Activated CD8-positive, alpha-beta memory T cell treated with anti-CD3 and anti-CD28 coated beads for 48 hours (primary cell): ENCODE results near the gene ITPR1.

Experiments
- DNase-seq, 3 experiments: peaks; one replicate each; pipeline ENCODE4 v3.0.0-alpha.2; 2020; ENCODE audit warnings: low read depth in 2 of 3, low spot score in 2 of 3

ITPR1 gene

DNA sequence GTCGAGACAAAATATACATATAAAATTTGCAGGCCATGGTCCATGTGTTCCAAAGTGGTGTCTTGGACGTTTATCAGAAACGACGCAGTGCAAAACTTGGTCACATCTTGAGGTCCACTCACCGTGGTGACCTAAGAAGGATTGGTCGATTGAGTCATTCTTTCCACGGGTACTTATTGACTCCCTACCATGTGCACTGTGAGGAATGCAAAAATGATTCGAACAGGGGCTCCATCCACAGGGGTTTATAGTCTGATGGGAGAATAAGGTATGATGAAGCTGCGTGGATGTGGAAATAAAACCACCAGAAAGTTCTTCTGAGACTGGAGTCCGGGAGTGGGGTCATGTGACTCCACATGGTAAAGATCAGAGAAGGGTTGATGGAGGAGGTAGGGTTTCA lies 185.2 kb downstream of the ITPR1 start:
- DNase-seq = no peak

DNA sequence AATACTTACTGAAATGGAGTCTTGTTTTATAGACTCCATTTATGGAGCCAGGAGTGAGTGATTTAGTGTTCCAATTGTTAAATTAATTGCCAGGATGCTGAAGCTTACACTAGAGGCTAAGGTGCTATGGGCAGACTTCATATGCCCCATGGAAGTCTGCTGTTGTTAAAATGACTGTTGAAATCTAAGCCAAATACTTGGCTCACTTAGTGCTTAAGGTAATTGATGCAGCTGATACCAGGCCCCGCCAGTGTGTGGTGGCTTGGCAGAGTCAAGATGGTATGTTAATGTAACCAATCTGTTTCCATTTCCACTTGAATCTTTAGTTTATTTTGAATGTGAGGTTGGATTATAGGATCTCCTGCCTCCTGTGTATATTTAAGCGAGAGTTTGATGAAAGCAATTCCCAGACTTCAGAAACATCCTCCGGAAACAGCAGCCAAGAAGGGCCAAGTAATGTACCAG lies 187.1 kb downstream of the ITPR1 start:
- DNase-seq = no peak

DNA sequence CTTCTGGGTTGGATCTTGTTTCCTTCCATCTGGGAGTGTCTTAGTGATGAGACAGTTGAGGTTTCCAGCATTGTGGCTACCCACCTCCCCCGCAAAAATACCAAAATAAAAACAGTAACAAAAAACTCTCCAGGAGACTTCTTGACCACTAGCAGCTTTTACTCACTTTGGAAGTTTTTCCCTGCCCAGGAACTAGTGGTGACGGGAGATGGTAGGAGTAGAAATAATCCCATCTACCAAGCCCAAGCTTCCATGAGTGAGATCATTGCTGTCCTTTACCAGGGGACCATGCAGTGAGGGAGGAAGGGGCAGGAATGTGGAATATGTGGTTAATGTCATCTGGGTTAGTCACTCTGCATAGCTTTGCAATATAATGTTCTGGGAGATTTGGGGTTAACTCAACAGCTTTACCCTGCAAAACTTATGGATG lies 187.7 kb downstream of the ITPR1 start:
- DNase-seq = no peak

DNA sequence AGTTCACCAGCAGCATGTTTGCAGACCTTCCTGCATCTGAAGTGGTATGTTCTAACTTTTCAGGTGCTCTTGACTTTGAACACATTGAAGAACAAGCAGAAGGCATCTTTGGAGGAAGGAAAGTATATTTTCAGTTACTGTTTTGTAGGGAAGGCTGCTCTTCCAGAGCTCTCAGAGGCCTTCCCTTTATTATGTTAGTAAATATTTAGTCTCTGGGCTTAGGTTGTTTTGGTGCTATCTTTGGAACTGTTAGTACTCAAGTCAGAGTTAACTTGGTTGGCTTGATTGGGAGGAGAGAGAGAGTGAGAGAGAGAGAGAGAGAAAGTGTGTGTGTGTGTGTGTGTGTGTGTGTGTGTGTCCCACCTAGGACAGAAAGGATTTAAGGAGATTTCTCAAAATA lies 188.2 kb downstream of the ITPR1 start:
- no peak for DNase-seq

DNA sequence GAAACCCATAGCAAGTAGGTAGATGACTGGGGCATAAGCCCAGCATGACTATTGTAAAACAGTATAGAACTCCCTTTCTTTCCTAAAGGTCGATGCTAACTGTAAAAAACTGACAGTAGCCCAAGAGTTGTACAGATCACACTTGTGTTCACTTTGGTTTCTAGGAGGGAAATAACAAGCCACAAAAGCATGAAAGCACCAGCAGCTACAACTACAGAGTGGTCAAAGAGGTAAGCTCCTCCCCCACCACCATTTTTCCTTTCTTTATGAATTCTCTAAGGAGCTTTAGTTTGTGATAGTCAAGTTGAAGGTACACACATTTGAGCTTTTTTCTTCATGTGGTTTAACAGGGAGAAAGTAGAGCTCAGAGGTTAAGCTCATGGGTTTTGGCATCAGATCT lies 191.0 kb downstream of the ITPR1 start:
- DNase-seq = no peak

DNA sequence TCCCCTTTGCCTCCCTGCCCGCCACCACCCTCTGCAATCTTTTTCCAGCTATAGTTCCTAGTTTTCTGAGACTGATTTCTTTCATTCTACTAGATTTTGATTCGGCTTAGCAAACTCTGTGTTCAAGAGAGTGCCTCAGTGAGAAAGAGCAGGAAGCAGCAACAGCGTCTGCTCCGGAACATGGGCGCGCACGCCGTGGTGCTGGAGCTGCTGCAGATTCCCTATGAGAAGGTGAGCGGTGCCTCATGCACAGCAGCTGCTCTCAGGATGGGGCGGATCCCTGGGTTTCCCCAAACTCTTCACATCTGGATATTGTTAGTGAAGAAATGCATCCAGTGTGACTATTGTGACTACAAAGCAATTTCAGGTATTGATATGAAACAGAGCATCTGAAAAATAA lies 191.8 kb downstream of the ITPR1 start:
- no peak for DNase-seq

DNA sequence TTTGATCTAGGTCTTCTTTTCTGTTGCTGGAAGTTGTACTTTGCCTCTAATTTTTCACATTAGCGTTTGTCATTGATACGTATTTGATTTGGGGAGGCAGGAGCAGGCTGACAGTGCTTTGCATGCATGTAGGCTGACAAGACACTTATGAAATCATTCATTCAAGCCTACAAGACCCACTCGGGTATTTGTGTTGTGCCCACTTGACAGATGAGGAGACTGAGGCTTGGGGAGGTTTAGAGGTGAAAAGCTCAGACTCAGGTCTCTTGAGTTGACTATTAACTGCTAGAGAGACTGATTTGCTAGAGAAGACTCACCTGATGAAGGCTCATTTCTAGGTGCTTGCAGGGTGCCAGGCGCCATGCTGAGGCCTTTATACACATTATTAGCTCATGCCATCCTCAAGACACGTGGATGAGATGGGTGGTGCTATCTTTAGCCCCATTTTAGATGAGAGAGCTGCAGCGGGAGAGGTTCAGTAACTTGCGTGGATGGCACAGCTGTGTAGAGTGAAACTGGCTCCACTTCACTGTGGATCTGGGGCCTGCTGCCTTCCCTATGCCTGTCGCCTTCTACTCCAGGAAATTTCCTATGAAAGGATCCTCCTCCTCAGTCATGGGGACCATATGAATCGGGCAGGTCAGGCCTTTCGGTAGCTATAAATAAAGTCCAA lies 192.7 kb downstream of the ITPR1 start:
- no peak for DNase-seq

DNA sequence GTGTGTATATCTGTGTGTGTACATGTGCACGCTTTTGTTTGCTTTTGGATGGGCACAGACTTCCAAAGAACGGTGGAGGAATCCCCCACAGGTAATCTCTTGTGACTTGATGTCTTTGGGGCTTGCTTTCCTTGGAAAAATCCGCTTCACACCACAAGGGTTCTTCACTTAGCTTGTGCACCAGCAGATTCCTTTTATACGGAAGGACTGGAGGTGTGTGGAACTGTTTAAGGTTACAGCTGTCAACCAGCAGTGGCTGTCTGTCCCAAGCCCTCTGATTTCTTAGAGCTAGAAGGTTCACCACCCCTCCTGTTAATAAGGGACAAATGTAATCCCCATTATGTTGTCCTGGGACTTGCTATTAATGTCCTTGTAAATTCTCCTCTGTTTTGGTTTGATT lies 193.5 kb downstream of the ITPR1 start:
- no peak for DNase-seq

DNA sequence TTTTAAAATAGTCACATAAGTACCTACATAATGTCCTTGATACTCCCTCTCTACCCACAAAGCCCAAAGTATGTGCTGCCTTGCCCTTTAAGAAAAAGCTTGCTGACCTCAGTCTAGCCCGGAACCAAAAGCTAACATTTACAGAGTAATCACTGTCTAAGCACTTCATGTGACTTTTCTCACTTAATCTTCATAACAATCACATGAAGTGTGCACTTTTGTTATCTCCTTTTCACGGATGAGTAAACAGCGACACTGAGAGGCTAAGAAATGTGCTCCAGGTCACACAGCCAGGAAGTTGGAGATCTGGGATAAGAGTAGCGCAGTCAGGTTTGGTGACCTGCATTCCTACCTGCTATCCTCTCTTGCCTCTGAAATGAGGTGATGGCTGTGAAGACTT lies 194.0 kb downstream of the ITPR1 start:
- no peak for DNase-seq

DNA sequence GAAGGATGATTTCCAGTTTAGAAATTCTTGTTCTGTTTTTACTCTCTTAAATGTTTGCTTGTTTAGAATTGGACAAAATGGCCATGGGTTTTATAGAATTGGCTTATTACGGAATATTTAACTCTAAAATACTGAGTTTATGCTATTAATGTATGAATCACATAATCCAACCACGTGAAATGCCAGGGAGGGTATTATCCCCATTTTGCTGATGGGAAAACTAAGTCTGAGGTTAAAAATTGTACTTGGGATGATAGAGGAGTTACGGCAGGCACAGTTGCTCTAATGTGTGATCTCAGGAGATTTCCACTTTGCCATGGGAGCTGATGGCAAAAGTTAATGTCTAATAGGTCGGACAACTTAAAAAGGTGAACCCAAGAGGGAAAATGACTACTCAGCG lies 194.4 kb downstream of the ITPR1 start:
- DNase-seq = no peak

DNA sequence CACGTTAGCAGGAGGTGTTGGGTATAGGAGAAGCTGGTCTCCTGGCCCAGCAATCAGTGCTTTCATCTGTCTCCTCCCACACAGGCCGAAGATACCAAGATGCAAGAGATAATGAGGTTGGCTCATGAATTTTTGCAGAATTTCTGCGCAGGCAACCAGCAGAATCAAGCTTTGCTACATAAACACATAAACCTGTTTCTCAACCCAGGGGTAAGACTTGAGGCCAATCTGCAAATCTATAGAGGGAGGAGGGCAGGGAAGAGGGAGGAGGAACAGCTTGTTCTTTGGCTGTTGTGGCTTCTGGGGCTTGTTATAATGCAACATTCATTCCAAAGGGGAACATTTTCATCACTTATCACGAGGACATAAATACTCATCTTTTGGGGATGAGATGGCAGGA lies 195.3 kb downstream of the ITPR1 start:
- DNase-seq = no peak

DNA sequence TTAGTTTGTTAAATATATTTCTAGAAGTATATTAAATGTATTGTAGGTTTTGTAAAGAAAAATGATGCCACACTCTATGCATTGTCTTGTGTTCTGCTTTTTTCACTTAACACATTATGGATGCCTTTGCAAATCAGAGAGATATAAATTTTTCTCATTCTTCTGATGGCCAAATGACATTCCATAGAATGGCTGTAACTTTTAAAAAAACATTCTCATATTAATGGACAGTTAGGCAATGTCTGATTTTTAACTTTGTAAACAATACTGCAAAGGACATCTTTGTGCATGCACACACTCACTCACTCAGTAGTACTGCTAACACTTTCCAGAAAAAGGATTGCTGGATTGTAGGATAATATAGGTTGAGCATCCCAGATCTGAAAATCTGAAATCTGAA lies 195.9 kb downstream of the ITPR1 start:
- no peak for DNase-seq

DNA sequence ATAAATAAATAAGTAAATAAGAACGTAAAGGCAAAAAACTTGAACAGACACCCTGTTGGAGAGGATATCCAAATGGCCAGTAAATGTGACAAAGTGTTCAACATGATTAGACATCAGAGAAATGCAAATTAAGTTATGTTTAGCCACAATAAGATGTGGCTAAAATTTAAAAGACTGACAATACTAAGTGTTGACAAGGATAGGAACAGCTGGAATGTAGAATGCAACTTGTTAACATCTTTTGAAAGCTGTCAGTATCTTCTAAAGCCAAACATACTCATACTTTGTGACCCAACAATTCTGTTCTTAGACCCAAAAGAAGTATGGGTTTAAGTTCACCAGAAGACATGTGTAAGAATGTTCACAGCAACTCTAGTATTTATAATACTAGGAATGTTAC lies 197.1 kb downstream of the ITPR1 start:
- DNase-seq = no peak

DNA sequence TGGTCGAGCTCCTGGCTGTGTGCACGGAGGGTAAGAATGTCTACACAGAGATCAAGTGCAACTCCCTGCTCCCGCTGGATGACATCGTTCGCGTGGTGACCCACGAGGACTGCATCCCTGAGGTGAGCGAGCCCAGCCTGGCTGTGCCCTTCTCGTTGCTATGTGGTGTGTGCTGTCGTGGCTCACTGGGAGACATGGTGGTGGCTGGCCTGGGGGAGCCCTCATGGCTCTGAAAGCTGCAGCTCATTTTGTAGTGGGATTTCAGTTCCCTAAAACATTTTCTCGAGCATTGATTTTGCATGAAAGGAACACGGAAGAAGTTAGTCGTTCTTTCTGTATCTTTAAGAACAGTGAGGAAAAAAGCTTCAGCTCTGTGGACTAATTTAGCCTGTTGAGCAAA lies 200.5 kb downstream of the ITPR1 start:
- no peak for DNase-seq

DNA sequence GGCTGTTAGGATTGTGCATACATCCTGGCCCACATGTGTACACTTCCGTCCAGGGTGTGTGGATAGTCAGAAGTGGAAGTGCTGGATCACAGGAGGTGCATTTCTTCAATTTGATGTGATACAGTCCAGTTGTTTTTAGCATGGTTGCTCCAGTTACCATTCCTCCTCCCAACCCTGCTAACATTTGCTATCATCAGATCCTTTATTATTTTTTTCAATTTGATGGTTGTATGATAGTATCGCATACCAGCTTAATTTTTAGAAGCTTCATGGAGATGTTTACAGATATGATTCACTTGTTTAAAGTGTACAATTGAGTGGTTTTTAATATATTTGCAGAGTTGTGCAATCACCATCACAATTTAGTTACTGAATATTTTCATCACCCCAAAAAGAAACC lies 202.7 kb downstream of the ITPR1 start:
- no peak for DNase-seq

DNA sequence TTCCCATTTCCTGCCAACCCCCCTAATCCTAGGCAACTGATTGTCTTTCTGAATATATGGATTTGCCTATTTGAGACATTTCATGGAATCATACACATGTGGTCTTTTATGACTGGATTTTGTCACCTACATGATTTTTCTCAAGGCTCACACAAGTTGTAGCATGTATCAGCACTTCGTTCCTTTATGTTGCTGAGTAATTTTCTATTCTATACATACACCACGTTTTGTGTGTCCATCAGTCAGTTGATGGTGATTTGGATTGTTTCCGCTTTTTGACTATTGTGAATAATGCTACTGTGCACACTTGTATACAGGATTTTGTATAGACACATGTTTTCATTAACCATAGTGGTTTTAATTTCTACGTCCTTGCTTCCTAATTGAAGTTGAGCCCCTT lies 203.1 kb downstream of the ITPR1 start:
- no peak for DNase-seq

DNA sequence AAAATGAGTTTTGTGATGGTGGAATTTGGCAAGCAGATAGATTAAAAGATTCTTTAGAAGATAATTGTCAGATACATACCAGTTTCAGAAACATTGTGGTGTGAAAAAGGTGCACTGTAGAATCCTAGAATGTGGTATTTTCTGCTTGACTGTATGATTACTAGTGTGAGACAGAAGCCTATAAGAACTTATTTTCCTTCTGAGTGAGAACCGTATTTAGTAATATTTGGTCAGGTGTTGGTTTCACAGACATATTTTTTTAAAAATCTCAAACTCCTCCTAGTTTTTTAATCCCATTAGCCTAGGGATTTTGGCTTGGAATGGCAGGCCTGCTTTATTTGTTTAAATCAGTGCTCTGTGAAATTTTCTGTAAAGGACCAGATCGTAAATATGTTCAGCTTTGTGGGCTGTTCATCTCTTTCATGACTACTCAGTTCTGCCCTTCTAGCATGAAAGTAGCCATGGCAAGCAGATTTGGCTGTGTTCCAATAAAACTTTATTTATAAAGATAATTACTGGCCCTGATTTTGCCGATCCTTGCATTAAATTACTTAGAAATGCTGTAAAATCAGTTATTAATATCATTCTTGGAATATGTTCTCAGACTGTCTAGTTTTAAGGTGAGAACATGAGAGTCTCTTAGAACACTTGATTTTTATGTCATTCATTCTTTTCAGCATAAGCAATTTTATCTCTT lies 205.1 kb downstream of the ITPR1 start:
- DNase-seq = no peak

DNA sequence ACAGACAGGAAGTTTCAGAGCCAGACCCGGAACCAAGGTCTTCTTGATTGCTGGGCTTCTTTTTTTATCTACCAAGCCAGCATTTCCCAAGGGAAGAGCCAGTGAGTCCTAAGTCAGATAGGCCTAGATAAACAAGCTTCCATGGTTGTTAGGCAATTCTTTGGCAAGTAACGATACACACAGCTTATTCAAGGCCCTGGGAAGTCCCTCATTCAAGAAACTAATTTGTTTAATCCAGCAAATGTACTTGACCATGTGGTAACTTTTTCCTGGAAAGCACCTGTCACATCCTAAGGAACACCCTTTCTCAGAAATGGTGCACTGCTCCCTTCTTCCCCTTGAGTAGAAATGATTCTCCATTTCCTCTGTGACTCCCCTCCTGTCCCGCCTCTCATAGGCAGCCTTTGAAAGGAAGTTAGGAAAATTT lies 209.9 kb downstream of the ITPR1 start:
- DNase-seq = no peak

DNA sequence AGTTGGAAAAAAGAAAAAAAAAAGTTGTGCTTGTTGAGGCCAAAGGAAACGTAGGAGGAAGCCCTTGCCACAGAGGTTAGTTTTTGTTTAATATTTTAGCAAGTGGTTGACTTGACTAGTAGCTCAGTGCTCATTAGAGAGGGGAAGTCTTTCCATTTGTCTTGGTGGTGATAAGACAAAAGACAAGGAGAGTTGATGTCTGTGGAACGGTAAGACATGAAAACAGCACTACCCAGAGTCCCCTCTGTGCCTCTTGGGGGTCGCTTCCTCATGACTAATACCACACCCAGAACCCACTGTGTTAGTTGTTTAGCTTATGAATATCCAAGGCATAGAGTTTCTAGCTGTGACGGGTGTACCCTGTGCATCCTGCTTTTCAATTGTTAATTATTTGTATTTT lies 211.4 kb downstream of the ITPR1 start:
- DNase-seq = no peak

DNA sequence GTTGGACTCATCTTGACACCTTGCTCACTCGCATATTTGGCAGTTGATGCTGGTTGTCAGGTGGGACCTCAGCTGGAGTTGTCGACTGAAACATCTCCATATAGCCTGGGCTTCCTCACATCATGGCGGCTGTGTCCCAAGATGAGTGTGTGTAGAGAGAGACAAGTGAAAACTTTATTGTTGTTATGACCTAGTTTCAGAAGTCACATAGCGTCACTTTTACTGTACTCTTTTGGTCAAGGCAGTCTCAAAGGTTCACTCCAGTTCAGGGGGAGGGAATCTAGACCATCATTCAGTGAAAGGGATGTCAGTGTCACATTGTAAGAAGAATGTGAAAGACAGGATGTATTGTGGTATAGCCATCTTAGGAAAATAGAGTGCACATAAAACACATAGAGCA lies 214.2 kb downstream of the ITPR1 start:
- DNase-seq = no peak

DNA sequence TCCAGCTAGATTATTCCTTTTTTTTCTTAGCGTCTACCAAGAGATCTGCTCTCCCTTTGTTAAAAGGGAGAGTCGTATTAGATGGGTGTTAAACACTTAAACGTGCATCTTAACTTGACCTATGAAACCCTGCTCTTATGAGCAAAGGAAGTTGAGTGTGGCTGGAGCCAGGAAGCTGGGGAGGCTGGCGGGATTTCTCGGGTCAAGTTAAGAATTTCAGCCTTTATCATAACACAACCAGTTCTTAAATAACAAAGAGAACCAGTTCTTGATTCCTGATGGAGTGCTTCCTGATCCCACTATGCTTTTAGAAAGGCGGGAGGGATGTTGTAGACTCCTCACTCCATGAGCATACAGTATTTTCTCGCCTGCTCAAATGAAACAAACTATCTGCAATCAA lies 215.1 kb downstream of the ITPR1 start:
- DNase-seq = no peak

DNA sequence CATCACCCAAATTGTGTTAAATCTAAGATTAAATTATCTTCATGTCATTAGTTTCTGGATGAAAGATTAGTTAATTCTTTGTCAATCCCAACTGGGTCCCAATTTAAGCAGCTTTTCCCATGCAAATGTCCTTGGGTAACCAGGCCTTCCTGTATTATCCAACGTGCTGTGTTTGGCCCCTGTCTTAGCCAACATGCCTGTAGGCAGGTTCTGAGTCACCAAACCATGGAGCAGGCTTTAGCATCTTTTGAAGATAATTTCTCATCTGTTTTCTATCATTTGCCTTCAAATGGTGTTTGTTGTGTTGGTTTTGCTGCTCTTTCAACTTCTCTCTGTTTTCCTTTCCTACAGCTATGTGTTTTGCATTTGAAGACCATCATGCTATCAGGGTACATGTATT lies 216.2 kb downstream of the ITPR1 start:
- DNase-seq = no peak

DNA sequence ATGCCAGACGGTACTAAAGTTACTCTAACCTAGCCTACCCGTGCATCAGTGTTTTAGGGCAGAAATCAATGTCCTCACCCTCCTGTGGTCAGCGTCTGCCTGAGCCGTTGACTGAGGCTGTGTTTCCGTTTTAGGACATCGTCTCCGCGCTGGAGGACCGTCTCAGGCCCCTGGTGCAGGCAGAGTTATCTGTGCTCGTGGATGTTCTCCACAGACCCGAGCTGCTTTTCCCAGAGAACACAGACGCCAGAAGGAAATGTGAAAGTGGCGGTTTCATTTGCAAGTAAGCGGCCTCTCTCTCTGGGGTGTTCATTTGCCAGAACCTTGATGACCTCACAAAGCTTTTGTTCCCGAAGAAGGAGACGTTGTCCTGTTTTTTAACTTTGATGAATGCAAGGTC lies 217.0 kb downstream of the ITPR1 start:
- no peak for DNase-seq
